Activated CD4-positive, CD25-positive, alpha-beta regulatory T cell treated with anti-CD3 and anti-CD28 coated beads, Interleukin-2, amount 50 U/mL, for 16 hours (primary cell): ENCODE data around the gene ZNF180.
"Not testable (repeated sequence)": the region's sequence is repeated elsewhere in the genome, so short reads cannot be mapped to it uniquely, and the experiment has no call there.

Source experiments
- DNase-seq: peaks from one replicate; pipeline ENCODE4 v3.0.0-alpha.2; 2020; ENCODE audit warnings: low read depth, low spot score

The ZNF180 gene

DNA sequence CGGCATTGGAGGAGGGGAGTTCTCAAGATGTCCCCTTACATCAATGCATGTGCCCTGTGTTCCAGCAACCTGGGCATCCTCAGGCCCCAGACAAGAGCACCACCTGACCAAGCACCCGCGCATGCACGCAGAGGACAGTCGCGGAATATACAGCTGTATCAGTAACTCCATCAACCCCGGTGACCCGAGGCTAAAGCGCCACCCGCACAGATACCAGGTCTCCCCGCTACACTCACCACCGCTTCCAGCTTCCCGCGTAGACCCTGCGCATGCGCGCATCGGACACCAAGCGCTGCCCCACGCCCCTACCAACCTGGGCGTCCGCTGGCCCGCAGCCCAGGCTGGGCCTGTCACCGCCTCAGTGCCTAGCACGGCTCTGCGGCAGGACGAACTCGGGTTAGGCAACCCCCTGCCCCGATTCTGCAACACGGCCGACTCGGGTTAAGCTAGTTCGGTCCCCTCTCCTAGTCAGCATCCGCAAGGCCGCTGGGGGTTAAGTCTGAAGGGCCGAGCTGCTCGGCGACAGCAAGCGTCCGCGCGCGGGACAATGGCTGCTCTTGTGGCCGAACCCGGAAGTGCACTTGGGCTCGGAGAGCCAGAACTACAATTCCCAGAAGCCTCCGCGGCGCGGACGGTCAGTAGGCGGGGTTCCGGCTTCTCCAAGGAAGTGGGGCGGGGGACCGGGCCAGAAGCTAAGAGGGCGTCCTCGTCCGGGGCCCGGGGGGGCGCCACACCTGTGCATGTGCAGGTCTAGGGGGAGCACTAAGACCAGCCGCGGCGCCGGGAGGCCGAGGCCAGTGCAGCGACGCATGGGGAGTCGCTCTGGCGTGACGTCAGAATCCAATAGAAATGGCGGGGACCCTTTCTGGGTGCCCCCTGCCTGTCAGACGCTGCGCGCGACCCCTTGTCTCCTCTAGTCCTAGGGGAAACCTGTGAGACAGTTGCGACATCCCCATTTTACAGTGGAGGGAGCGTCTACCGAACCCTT, at the start of gene ZNF180:
Gene ZNF180, minus strand, starts transcription at position 561 of the 988 bp plus-strand sequence. CDS start 3,188 bp downstream, outside the sequence.
- peak; percentile 89 for DNase-seq

DNA sequence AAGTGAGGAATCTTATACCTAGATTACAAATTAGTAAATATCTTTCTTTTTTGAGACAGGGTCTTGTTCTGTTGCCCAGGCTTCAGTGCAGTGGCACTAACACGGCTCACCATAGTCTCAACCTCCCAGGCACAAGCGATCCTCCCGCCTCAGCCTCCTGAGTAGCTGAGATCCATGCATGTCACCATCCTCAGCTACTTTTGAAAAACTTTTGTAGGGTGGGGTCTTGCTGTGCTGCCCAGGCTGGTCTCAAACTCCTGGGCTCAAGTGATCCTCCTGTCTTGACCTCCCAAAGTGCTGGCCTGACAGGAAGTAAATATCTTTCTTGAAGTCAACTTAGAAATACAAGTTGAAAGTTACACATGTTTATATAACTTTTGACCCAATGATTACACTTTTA, 49.2 kb upstream of the ZNF180 start:
- no peak for DNase-seq

DNA sequence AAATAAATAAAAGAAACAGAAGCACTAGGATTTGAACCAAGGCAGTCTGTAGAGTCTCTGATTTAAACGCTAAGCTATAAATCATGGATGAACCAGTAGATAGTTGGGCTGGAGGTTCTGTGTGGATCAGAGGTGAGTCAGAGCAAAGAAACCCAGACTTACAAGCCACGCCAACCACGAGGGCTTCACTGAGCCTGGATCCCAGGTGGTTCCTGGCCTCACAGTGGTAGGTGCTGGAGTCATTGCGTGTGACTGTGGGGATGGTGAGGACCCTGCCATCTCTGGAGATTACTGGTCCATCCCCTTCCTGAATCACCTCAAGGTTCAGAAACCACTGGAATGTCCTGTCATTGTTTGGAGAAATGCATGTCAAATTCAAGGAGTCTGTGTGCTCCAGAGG, 48.4 kb upstream of the ZNF180 start:
- no peak for DNase-seq

DNA sequence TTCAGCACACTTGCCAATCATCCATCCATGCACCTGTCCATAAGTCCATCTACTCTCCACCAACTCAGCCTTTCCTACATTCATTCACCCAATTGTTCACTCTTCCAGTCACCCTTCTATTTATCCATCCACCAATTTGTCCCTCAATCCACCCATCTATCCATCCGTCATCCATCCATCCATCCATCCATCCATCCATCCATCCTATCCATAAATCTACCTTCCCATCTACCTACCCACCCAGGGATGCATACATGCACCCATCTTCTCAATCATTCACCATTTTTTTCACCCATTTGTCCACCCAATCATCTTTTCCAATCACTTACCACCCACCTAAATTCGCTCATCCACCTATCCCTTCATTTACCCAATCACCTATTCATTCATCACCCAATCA, 43.7 kb upstream of the ZNF180 start:
- no peak for DNase-seq

DNA sequence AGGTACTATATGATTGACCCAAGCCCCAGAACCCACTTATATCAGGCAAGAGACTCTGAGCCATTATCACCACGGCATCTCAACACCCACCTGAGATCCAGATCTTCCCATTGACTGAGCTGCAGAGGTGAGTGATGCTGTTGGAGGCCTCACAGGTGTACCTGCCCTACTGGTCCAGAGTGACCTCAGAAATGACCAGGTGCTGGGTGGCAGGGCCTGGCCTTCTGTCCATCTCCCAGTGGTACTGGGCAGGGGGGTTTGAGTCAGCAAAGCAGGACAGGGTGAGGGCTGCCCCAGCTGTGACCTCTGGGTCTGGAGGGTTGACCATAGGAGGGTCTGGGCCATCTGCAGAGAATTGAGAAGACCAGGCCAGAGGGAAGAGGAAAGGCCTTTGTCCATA, 42.3 kb upstream of the ZNF180 start:
- DNase-seq: no peak

DNA sequence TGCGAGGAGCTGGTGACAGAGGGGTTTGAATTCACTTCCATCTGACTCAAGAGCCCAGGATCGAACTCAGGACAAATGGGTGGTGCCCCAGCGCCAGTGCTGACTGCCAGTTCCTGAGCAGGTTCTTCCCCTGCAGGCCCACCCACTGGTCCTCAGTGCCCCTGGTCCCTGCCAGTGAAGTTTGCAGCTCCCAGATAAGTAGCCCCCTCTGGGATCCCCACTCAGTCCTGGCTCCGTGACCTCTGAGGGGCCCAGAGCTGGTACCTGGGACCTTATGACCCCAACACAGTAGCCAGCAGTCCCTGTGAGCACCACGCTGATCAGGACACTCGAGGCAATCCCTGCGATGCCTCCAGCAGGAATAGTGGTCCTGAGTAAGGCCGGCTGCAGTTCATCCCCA, 40.4 kb upstream of the ZNF180 start:
- no peak for DNase-seq

DNA sequence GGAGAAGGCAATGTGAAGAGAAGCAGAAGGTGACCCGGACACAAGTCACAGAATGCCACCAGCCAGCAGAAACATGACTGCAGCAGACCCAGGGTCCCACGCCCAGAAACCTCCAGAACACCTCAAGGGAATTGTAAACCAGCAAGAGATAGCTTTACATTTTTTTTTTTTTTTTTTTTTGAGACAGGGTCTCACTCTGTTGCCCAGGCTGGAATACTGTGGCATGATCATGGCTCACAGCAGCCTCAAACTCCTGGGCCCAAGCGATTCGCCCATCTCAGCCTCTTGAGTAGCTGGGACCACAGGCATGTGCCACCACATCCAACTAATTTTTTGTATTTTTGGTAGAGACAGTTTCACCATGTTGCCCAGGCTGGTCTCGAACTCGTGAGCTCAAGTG, 39.7 kb upstream of the ZNF180 start:
- no peak for DNase-seq

DNA sequence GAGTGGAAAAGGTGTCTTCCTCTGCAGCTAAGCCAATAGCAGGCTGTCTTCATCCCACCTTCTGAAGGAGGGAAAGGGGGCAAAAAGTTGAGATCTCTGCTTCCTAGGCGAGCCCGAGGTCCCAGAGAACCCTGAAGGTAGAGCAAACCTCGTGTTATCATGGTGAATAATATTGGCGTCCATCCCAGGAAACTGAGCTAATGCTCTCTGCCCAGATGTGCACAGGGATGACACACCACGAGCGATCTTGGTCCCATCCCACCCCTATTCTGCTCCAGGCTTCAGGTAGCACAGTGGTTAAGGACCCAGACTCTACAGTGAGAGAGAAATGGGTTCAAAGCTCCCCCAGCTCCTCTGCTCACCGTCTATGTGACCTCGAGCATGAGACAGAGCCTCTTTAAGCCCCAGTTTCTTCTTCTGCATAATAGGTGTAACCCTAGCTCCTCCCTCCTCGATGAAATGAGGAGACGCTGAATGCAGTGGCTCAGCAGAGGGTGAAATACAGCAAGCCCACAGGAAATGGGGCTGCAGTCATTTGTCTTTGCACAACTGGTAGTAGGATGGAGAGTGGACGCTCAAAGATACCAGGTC, 39.0 kb upstream of the ZNF180 start:
- DNase-seq: no peak

DNA sequence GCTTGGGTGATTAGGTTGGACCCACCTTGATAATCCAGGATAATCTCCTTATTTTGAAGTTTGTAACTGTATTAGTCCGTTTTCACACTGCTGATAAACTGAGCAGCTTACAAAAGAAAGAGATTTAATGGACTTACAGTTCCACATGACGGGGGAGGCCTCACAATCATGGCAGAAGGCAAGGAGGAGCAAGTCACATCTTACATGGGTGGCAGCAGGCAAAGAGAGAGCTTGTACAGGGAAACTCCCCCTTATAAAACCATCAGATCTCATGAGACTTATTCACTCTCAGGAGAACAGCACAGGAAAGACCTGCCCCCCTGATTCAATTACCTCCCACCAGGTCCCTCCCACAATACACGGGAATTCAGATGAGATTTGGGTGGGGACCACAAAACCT, 35.0 kb upstream of the ZNF180 start:
- DNase-seq: not testable (repeated sequence)

DNA sequence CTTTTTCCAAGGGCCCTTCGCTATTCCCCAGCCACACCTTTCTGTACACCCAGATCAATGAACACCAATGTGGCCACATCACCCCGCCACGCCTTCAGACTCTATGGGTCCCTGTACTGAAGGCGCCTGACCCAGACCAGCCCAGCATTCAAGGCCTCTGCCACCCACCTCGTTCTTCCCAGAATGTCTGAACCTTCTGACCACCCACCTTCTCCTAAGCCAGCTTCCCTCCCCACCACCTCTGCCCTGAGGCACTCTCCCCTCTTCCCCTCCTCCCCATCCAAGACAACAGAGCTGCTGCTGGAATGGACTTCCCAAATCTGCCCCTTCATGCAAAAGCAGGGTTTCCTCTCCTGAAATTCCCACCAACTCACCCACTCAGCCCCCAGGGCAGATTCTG, 32.5 kb upstream of the ZNF180 start:
- DNase-seq: no peak

DNA sequence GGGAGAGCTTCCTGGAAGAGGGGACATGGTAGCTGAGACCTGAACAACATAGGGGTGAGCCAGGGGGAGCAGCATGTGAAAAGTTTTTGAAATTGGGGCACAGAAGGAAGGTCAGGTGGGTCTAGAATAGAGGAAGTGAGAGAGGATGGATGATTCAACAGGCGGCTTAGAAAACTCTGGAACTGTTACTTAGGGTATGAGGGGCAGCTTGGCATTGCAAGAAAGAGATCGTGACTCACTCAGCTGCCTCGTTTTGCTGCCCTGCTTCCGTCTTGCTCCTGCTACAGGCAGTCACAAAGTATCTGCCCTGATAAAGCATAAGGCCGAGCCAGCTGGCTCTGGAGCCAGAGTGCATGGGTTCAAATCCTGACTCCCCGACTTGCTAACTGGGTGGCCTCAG, 30.5 kb upstream of the ZNF180 start:
- DNase-seq: no peak

DNA sequence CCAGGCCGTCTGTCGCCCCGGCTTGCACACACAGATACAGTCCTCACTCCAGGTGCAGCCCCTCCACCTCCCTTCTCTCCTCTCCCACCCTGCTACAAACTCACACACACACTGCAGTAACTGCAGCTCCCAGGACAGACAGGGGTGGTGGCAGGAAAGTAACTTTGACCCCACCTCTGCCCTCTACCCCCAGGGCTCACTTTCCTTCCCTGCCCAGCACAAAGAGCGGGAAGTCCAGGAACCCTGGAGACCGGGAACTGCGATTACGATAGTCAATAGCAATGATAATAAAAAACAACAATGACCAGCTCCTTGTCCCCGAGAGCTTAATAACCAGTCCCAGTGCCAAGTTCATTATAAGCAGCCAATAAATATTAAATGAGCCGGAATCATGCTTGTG, 29.2 kb upstream of the ZNF180 start, which contains the start of gene CEACAM20:
Gene CEACAM20, minus strand, starts transcription at position 140 of the 400 bp plus-strand sequence. CDS start 166 bp downstream, outside the sequence.
- DNase-seq: no peak

DNA sequence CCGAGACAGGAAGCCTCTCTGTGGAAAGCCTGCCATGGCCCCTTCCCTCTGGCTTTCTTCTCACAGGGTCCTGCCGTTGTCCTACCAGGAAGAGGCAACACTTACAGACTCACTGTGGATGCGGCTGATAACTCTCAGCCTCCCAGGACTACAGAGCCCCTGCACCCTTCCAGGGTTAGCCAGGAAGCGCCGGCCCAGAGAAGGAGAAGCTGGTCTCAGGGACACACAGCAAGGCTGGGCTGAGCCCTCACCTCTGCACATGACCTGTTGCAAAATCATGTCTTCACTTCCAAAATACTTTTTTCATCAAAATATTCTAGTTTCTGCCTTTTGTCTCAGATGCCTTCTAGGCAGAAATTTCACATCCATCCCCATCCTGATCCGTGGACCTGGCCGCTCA, 27.2 kb upstream of the ZNF180 start:
- DNase-seq: no peak

DNA sequence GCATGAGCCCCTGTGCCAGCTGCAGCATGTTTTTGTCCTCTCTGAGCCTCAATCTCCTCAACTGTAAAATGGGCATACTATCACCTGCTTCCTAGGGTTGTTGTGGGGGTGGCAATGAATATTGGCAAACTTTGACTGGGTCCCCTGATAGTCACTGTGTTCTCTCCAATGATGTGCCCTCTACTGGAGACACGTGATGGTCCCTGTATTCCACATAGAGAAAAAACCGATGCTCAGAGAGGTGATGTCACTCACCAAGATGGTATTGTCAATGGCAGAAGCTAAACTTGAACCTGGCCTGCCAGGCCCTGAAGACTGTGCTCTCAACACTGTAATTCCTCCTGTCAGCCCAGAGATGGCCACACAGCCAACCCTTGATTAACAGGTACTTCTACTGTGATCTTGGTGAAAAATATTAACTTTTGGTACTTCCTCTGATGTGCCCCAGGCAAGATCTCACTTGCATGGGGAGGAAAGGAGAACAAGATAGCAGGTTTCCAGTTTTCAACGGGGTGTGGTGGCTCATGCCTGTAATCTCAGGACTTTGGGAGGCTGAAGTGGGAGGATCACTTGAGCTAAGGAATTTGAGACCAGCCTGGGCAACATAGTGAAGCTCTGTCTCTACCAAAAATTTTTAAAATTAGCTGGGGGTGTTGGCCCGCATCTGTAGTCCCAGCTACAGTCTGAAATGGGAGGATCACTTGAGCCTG, 25.6 kb upstream of the ZNF180 start:
- no peak for DNase-seq

DNA sequence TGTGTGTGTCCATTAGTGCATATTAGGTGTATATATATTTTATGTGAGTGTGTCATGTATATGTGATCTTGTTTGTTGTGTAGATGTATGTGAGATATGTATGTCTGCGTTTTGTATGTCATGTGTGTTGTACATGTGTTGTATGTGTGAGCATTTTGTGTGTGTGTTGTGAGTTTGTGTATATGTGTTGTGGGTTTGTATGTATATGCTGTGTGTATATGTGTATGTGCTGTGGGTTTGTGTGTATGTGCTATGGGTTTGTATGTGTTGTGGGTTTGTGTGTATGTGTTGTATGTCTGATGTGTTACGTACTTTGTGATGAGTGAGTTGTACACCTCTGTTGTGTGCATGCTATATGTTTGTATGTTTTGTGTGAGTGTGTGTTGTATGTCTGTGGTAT, 21.0 kb upstream of the ZNF180 start:
- DNase-seq: no peak

DNA sequence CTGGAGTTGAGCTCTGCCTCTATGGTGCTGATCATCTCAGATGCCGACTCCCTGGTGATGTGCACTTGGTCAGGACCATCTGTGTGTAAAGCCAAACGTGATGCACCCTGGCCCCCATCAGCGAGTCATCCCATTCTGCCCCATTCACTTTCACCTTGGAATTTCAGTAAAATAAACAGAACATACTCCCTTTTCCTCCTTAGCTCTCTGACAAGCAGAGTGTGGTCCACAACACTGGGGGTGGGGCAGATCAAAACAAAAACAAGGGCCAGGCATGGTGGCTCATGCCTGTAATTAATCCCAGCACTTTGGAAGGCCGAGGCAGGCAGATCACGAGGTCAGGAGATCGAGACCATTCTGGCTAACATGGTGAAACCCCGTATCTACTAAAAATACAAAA, 16.8 kb upstream of the ZNF180 start:
- no peak for DNase-seq

DNA sequence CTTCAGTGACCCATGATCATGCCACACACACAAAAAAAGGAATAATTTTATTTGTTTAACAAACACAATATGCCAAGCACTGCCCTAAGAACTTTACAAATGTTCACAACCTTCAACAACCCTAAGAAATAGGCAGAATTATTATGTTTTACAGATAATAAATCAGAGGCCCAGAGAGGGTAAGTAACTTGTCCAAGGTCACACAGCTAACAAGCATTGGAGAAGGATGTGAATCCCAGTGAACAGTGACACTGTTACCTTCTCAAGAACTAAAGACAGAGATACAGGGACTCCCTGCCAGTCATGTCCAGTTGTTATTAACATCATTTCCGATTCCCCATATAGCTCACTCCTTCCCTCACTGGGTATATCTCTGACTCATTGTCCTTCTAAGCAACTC, 15.6 kb upstream of the ZNF180 start:
- no peak for DNase-seq

DNA sequence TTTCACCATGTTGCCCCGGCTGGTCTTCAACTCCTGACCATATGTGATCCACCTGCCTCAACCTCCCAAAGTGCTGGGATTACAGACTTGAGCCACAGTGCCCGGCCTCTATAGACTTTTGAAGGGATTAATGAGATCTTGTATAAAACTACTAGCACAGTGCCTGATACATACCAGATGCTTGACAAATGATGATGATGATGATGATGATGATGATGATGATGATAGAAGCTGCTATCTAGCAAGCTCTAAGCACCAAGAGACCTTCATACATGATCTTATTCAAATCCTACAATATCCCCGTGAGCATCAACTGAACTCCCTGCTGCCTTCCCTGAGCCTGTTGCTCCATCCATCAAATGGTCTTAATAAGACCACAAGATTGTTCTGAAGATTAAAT, 14.7 kb upstream of the ZNF180 start:
- DNase-seq: no peak

DNA sequence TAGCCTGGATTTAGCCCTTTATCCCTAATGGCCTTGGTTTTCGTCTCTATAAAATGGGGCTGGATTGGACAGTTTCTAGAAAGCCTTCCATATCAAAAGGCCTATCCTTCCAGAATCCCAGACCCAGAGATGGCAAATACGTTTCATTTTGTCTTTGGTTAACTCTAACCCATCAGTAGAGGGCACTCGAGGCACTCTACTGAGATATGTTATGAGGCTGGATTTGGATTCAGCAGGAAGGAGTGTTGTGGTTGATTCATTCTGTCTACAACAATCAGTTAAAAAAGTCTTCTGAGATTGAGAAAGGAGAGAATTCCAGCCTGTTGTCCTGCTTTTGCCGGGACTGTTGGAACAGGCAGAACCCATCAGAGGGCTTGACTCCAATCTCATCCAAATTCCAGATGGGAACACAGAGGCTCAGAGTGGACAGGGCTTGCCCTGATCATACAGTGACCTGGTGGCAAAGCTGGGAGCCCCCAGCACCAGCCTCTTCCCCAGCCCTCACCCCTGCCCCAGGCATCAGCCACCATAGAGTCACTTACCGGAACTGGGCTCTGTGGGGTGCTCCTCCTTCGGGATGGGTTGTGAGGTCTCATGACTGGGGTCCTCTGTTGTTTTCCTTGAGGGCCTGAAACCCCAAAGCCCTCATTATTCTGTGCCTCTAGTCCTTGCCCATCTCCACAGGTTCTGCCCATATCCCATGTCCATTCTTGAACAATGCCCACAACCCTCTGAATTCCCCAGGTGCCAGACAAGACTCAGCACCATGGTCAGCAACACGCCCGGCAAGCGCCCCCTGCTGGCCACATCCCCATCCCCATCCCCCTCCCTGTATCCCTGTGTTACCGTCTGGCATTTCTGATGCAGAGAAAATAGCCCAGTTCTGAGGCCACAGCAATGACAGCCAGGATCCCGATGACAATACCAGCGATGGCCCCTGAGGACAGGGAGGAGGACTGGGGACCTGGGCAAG, 12.3 kb upstream of the ZNF180 start:
- no peak for DNase-seq

DNA sequence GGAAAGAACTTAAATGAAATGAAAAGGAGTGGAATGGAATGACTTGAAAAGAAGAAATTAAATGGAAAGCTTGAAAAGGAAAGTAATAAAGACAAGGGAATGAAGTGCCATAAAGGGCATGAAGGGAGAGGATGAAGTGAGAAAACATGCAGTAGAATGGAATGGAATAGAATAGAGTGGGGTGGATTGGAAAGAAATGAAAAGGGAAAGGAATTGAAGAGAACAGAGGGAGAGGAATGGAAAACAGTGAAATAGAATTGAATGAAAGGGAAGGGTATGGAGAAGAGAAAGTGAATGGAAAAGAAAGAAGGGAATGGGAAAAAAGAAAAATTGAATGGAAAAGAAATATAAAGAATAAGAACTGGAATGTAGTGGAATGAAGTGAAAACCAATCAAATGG, 9.2 kb upstream of the ZNF180 start:
- no peak for DNase-seq

DNA sequence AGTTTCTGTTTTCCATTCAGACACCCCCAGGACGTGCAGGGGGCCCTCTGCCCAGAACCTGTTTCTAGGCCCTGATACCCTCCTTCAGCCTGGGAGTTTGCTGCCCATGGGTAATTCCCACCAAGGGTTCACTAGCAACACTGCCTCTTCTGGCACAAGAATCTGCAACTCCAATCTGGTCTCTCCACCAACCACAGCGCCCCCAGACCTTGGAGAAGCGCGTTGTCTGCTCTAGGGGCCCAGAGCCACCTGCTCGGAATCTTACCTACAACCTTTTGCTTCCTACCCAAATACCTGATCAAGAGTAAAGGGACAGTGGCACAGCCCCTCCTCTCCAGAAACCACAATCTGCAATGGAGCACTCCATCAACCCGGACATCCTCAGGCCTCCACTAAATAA, 763 bp downstream of the ZNF180 start:
- no peak for DNase-seq
